ENCODE results near the gene SPTBN1.

The SPTBN1 gene

DNA sequence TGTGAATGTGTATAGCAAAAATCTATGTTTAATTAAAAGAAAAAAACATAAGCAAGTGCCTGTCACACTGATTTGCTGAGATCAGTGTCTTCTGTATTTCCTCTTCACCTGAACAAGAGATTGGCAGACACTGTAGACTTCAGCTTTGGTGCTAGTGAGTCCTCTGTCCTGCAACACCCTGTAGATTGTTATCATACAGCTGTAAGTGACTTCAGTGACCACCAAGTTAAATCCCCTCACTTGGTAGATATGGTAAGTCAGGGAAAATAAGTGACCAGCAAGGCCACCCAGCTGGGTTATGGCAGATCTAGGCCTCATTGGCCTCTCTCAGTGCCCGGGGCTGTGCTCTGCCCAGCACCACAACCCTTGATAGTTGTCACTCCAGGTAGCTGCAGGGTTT lies 147.7 kb downstream of the SPTBN1 start:
- peaks cover 73% of the 10 kb centered on the region for H3K4me1 Mint-ChIP-seq
- no peaks in the 10 kb centered on the region for H3K27me3 Mint-ChIP-seq
- H3K27ac Mint-ChIP-seq (ENCODE audit: low read depth) = no peak overlapping the region
- ATAC-seq (replicated peaks; ENCODE audit: extremely low read depth, poor library complexity, severe bottlenecking) (no peak), DNase-seq (ENCODE audit: low spot score in 2 of 2) (no peak)
- H3K36me3 Mint-ChIP-seq (ENCODE audit: insufficient read depth) = peaks cover 27% of the 10 kb centered on the region
- no peaks in the 10 kb centered on the region for H3K9me3 Mint-ChIP-seq
- H3K4me3 Mint-ChIP-seq = no peak overlapping the region

DNA sequence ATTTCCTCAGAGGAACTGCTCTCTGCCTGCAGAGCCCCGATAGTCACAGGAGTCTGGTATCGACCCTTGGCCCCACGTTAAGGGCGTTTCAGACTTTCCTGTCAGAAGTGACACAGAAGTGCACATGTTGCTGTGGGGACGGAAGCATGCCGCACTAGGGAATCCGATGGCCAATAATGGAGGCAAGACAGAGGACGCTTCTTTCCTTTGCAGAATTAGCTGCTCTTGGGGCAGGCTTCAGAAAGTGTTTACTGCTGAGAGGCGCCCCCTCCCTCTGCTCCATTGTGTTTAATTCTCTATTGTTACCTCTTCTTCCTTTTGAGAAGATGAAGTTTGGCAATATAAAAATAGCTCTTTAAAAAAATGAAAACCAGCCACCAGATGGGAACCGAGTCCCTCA lies 148.7 kb downstream of the SPTBN1 start:
- DNase-seq (ENCODE audit: low spot score in 2 of 2) (no peak), ATAC-seq (replicated peaks; ENCODE audit: extremely low read depth, poor library complexity, severe bottlenecking) (no peak)

DNA sequence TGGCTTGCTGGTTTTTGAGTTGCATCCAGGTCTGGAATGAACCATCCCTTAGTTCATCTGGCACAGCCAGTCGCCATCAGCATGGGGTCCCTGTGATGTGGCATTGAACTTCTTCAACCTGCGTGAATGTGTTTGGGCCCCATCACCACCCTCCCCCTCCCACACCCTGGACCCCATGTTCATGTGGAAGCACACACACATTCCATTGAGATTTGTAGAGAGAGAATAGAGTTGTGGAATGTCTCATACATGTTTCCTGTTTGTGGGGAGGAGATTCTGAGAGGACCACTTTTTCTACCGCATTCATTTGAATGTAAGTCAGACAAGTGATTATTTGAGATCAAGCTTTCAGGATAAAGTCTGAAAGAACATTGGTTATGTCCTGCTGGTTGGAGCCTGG lies 149.7 kb downstream of the SPTBN1 start:
- Mint-ChIP-seq H3K36me3 (ENCODE audit: insufficient read depth) (peaks cover 19% of the 10 kb centered on the region), H3K4me3 (no peak overlapping the region), H3K27ac (ENCODE audit: low read depth) (no peak overlapping the region), H3K4me1 (peaks cover 86% of the 10 kb centered on the region), H3K9me3 (no peaks in the 10 kb centered on the region), H3K27me3 (no peaks in the 10 kb centered on the region)
- DNase-seq (ENCODE audit: low spot score in 2 of 2) (no peak), ATAC-seq (replicated peaks; ENCODE audit: extremely low read depth, poor library complexity, severe bottlenecking) (no peak)

More for the DNA sequence above, 148.7 kb downstream of the SPTBN1 start:
- Mint-ChIP-seq H3K27me3 (no peaks in the 10 kb centered on the region), H3K27ac (ENCODE audit: low read depth) (no peak overlapping the region), H3K36me3 (ENCODE audit: insufficient read depth) (peaks cover 21% of the 10 kb centered on the region), H3K9me3 (no peaks in the 10 kb centered on the region), H3K4me1 (peaks cover 82% of the 10 kb centered on the region), H3K4me3 (peak overlapping the region; percentile 1)

DNA sequence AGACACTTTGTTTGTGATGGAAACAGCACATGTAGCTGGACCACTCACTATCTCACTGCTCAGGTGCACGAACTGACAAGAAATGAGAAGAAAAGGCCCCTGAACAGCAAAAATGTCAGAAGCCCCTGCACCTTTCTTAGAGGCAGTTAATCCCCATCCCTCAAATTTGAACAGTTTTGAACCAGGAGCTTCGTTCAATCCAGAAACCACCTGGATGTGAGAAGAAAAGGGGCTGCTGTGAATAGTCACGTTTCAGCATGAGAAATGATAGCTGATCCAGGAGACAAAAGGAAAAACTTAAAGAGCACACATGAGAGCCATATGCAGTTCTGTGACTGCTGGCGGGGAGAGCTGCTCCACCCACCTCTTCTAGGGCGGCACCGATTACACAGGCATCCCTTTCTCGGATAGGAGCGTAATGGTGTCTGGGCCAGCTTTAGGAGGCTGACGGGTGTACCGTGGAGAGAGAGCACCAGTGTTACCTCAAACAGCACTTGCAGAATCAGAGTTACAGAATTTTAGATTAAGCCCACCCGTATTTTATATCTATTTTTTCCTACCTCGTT lies 150.3 kb downstream of the SPTBN1 start:
- H3K27ac Mint-ChIP-seq (ENCODE audit: low read depth) = no peak overlapping the region

DNA sequence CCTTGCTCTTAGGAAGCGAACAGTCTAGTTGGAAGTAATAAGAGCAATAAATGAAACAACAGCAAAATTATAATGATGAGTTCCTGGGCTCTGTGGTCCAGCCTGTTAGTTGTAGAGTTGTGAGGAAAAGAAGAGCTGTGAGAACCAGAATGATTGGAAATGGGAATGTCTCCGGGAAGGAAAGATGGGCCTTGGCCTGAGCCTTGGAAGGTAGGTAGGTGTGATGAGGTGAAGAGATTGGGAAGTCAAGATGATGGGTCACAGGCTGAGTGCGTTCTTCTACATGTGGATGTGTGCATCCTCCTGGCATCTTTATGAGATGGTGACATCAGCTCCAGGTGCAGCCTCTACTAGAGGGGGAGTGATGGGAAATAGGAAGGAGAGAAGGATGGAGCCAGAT lies 152.1 kb downstream of the SPTBN1 start:
- Mint-ChIP-seq H3K9me3 (no peaks in the 10 kb centered on the region), H3K4me1 (peaks cover 78% of the 10 kb centered on the region), H3K27ac (ENCODE audit: low read depth) (peak overlapping the region; percentile 1), H3K4me3 (no peak overlapping the region), H3K36me3 (ENCODE audit: insufficient read depth) (peaks cover 23% of the 10 kb centered on the region), H3K27me3 (no peaks in the 10 kb centered on the region)
- DNase-seq (ENCODE audit: low spot score in 2 of 2) = no peak
- no peak for ATAC-seq (replicated peaks; ENCODE audit: extremely low read depth, poor library complexity, severe bottlenecking)

More for the DNA sequence above, 150.3 kb downstream of the SPTBN1 start:
- Mint-ChIP-seq H3K9me3 (no peaks in the 10 kb centered on the region), H3K4me3 (no peak overlapping the region), H3K4me1 (peaks cover 82% of the 10 kb centered on the region), H3K27me3 (no peaks in the 10 kb centered on the region), H3K36me3 (ENCODE audit: insufficient read depth) (peaks cover 19% of the 10 kb centered on the region)
- DNase-seq (ENCODE audit: low spot score in 2 of 2) = no peak
- no peak for ATAC-seq (replicated peaks; ENCODE audit: extremely low read depth, poor library complexity, severe bottlenecking)

DNA sequence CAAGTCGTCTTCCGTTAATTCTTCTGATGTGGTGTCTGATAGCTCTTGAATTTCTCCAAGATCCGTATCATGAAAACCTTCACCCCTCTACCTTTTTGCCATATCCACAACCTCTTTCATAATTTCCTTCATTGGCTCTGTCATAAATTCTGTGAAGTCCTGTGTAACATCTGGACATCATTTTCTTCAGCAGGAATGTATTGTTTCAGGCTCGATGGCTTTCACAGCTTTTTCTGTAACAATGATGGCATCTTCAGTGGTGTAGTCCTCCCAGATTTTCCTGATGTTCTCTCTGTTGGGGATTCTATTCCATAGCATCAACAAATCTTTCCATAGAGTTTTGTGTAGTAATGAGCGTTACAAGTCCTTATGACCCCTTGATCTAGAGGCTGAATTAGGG lies 153.1 kb downstream of the SPTBN1 start:
- no peak for DNase-seq (ENCODE audit: low spot score in 2 of 2)
- Mint-ChIP-seq H3K9me3 (no peaks in the 10 kb centered on the region), H3K4me3 (no peak overlapping the region), H3K27ac (ENCODE audit: low read depth) (no peak overlapping the region), H3K4me1 (peaks cover 70% of the 10 kb centered on the region), H3K27me3 (no peaks in the 10 kb centered on the region), H3K36me3 (ENCODE audit: insufficient read depth) (peaks cover 26% of the 10 kb centered on the region)
- no peak for ATAC-seq (replicated peaks; ENCODE audit: extremely low read depth, poor library complexity, severe bottlenecking)

DNA sequence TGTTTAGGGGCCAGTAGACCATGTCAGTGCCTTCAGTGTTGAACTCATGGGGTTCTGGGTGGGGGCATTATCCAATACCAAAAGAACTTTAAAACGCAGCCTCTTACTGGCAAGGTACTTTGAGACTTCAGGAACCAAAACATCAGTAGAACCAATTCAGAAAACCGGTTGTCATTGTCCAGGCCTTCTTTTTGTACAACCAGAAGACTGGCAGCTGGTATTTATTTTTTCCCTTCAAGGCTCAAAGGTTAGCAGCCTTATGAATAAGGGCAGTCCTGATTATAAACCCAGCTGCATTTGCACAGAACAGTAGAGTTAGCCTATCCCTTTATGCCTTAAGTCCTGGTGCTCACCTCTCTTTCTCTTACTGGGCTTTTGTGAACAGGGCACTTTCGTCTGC lies 153.5 kb downstream of the SPTBN1 start:
- H3K27me3 Mint-ChIP-seq = no peaks in the 10 kb centered on the region
- peaks cover 66% of the 10 kb centered on the region for H3K4me1 Mint-ChIP-seq
- peaks cover 27% of the 10 kb centered on the region for H3K36me3 Mint-ChIP-seq (ENCODE audit: insufficient read depth)
- DNase-seq (ENCODE audit: low spot score in 2 of 2) (no peak), ATAC-seq (replicated peaks; ENCODE audit: extremely low read depth, poor library complexity, severe bottlenecking) (no peak)
- no peak overlapping the region for H3K4me3 Mint-ChIP-seq
- H3K9me3 Mint-ChIP-seq = no peaks in the 10 kb centered on the region
- peak overlapping the region; percentile 35 for H3K27ac Mint-ChIP-seq (ENCODE audit: low read depth)

DNA sequence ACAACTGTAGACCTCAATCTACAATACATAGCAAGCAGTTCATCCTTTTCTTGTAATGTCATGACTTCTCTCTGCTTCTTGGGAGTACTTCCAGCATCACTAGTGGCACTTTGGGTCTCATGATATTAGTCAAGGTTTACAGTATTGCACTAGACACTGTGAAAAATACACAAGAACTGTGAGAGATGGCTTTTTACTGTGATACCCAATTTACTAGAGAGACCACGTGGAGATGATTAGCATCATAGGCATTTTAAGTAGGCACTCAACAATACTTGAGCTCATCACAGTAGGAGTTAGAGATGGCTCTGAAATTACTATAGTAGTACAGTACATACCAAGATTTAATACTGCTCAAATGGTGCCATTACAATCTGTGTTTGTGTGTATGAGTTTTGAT lies 154.6 kb downstream of the SPTBN1 start:
- Mint-ChIP-seq H3K27ac (ENCODE audit: low read depth) (no peak overlapping the region), H3K27me3 (no peaks in the 10 kb centered on the region), H3K4me3 (no peak overlapping the region), H3K36me3 (ENCODE audit: insufficient read depth) (peaks cover 29% of the 10 kb centered on the region), H3K9me3 (no peaks in the 10 kb centered on the region), H3K4me1 (peaks cover 56% of the 10 kb centered on the region)
- DNase-seq (ENCODE audit: low spot score in 2 of 2) (no peak), ATAC-seq (replicated peaks; ENCODE audit: extremely low read depth, poor library complexity, severe bottlenecking) (no peak)

DNA sequence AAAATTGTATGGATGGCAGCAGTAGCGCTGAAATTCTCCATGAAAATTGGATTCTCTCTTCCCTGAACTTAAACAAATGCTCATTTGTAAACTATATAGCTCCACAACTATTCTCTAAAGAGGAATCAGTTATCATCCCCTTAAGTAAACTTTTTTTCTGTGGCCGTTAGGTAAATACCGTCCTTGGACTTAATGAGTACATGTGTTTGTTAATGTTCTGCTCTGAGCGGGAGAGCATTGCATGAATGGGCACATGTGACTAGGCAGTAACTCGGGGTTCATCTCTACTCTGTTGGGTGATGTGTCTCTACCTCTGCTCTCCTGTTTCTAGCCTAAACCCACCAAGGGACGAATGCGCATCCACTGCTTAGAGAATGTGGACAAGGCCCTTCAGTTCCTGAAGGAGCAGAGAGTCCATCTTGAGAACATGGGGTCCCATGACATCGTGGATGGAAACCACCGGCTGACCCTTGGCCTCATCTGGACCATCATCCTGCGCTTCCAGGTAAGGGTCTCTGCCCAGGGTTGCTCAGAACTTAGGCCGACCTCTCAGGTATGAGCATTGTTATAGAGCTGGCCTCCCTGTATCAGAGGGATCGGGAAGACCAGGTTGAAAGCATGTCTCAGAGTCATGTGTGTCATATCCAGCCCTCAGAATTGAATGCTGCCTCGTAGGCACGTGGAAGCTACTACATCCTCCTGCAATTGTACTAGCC lies 155.9 kb downstream of the SPTBN1 start:
- no peaks in the 10 kb centered on the region for H3K27me3 Mint-ChIP-seq
- DNase-seq (ENCODE audit: low spot score in 2 of 2) (no peak), ATAC-seq (replicated peaks; ENCODE audit: extremely low read depth, poor library complexity, severe bottlenecking) (no peak)
- peaks cover 39% of the 10 kb centered on the region for H3K36me3 Mint-ChIP-seq (ENCODE audit: insufficient read depth)
- peaks cover 48% of the 10 kb centered on the region for H3K4me1 Mint-ChIP-seq
- H3K27ac Mint-ChIP-seq (ENCODE audit: low read depth) = no peak overlapping the region
- H3K4me3 Mint-ChIP-seq = no peak overlapping the region
- H3K9me3 Mint-ChIP-seq = no peaks in the 10 kb centered on the region

DNA sequence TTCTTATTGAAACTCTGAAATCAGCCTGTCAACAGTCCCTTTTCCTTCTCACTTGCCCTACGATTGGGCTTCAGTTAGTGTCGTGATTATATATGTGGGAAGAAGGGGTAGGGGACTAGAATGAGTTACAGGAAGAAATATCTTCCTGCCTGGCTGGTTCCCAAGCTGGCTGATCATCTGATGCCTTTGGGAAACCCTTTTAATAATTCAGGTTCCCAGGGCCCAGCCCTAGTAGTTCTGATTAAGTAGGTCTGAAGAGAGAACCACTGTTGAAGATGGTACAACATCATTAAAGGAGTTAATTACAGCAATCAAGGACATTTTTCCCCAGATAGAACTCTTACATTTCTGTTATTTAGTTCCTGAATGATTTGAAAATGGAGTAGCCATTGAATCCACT lies 157.3 kb downstream of the SPTBN1 start:
- Mint-ChIP-seq H3K27ac (ENCODE audit: low read depth) (peak overlapping the region; percentile 44), H3K36me3 (ENCODE audit: insufficient read depth) (peaks cover 44% of the 10 kb centered on the region), H3K4me3 (no peak overlapping the region), H3K27me3 (no peaks in the 10 kb centered on the region), H3K4me1 (peaks cover 45% of the 10 kb centered on the region), H3K9me3 (no peaks in the 10 kb centered on the region)
- DNase-seq (ENCODE audit: low spot score in 2 of 2) (no peak), ATAC-seq (replicated peaks; ENCODE audit: extremely low read depth, poor library complexity, severe bottlenecking) (no peak)

DNA sequence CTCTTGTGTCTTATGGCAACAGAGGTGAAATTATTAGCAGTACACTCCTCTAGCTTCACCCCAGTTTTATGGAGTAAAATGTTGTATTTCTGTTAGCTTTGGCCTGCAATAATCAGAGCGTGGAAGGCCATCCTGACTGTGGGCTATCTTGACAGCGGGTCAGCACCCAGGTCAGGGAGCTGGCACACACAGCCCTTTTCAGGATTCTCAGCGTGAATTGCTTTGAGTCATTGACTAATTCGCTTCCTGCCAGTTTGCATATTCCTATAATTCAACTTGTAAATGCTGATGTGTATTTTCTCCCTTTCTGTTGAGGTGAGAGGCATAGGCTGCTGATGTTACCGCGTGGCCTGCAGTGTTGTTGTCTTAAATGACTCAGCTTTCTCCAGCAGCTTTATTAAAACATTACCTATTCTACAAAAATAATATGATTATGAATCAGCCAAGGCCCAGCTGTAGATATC lies 157.7 kb downstream of the SPTBN1 start:
- no peak for DNase-seq (ENCODE audit: low spot score in 2 of 2)
- H3K4me1 Mint-ChIP-seq = peaks cover 42% of the 10 kb centered on the region
- ATAC-seq (replicated peaks; ENCODE audit: extremely low read depth, poor library complexity, severe bottlenecking) = no peak
- H3K27me3 Mint-ChIP-seq = no peaks in the 10 kb centered on the region
- H3K36me3 Mint-ChIP-seq (ENCODE audit: insufficient read depth) = peaks cover 48% of the 10 kb centered on the region
- peak overlapping the region; percentile 44 for H3K27ac Mint-ChIP-seq (ENCODE audit: low read depth)
- no peaks in the 10 kb centered on the region for H3K9me3 Mint-ChIP-seq
- H3K4me3 Mint-ChIP-seq = no peak overlapping the region

DNA sequence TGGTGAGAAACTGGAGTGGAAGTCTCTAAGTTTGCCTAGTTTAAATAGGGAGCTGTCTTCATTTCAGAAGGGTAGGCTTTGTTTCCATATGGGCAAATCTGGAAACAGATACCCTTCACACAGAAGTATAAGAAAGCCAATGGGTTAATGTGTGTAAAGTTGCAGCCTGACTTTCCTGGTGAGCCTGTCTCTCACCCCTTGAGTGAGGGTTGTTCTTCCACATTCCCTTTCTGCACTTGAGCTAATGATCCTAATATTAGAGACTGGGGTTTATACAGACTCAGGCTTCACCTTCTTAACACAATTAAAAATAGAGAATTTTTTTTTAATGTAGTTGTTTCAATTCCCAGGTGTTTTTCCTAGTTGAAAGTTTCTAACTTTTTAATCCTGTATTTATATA lies 158.7 kb downstream of the SPTBN1 start:
- ATAC-seq (replicated peaks; ENCODE audit: extremely low read depth, poor library complexity, severe bottlenecking) (no peak), DNase-seq (ENCODE audit: low spot score in 2 of 2) (no peak)
- Mint-ChIP-seq H3K4me3 (no peak overlapping the region), H3K27me3 (no peaks in the 10 kb centered on the region), H3K36me3 (ENCODE audit: insufficient read depth) (peaks cover 56% of the 10 kb centered on the region), H3K4me1 (peaks cover 32% of the 10 kb centered on the region), H3K27ac (ENCODE audit: low read depth) (no peak overlapping the region), H3K9me3 (no peaks in the 10 kb centered on the region)

DNA sequence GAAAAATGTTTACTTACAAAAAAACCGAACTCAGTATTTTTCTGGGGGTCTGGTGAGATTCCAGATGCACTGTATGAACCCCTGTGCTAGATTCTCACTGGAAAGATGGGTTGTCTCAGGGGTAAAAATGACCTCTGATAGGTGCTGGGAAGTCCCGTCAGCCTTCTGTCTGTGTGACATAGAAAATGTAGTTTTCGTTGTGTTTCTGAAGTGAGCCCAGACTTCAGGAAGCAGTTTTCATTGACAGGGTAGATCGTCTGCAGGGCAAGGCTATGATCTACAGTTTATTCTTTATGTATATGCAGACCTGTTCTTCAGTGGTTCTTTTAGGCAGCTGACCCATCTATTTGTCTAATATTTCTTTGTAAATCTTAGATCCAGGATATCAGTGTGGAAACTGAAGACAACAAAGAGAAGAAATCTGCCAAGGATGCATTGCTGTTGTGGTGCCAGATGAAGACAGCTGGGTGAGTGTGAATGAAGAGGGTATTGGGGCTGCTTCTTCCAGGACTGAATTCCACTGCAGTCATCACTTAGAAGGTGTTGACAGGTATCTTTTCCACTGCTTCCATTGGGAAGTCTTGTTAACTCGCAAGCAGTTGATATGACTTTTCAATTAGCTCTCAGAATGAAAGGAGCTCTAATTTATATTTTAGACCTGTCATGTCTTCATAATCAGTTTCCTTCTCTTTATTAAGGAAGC lies 159.9 kb downstream of the SPTBN1 start:
- no peaks in the 10 kb centered on the region for H3K9me3 Mint-ChIP-seq
- H3K4me3 Mint-ChIP-seq = no peak overlapping the region
- no peaks in the 10 kb centered on the region for H3K27me3 Mint-ChIP-seq
- H3K27ac Mint-ChIP-seq (ENCODE audit: low read depth) = no peak overlapping the region
- no peak for ATAC-seq (replicated peaks; ENCODE audit: extremely low read depth, poor library complexity, severe bottlenecking)
- no peak for DNase-seq (ENCODE audit: low spot score in 2 of 2)
- peaks cover 25% of the 10 kb centered on the region for H3K4me1 Mint-ChIP-seq
- peaks cover 66% of the 10 kb centered on the region for H3K36me3 Mint-ChIP-seq (ENCODE audit: insufficient read depth)

Measured in central memory CD8-positive, alpha-beta T cell (primary cell).